GM12891 (cell line): ENCODE results near the gene KISS1.

Source experiments
- DNase-seq: peaks from one replicate; pipeline ENCODE4 v3.0.0; 2011; ENCODE audit warnings: low spot score; ENCODE audit not compliant: insufficient read length
- FAIRE-seq: peaks from 2 replicates; lab custom pipeline; 2011; peaks lifted over from hg19 to GRCh38; lab: Jason Lieb, UNC
- PAX5 ChIP-seq: IDR thresholded peaks from 2 replicates; pipeline ENCODE4 v1.6.1; 2011; ENCODE audit warnings: low read length, moderate library complexity, mild to moderate bottlenecking; ENCODE audit not compliant: insufficient read depth, severe bottlenecking
- POLR2A ChIP-seq: IDR thresholded peaks from 2 replicates; pipeline ENCODE4 v1.6.1; 2011; ENCODE audit warnings: low read depth, low read length, control low read depth
- POLR2AphosphoS5 ChIP-seq: IDR thresholded peaks from 2 replicates; pipeline ENCODE4 v1.6.1; 2011; ENCODE audit warnings: low read depth, low read length, control low read depth
- POU2F2 ChIP-seq: IDR thresholded peaks from 2 replicates; pipeline ENCODE4 v1.6.1; 2011; ENCODE audit warnings: low read depth, mild to moderate bottlenecking, control low read depth, low read length, moderate library complexity
- SPI1 ChIP-seq: IDR thresholded peaks from 2 replicates; pipeline ENCODE4 v1.6.1; 2011; ENCODE audit warnings: low read depth, low read length, control low read depth
- TAF1 ChIP-seq: IDR thresholded peaks from 2 replicates; pipeline ENCODE4 v1.6.1; 2011; ENCODE audit warnings: low read depth, low read length, control low read depth

Gene KISS1

DNA sequence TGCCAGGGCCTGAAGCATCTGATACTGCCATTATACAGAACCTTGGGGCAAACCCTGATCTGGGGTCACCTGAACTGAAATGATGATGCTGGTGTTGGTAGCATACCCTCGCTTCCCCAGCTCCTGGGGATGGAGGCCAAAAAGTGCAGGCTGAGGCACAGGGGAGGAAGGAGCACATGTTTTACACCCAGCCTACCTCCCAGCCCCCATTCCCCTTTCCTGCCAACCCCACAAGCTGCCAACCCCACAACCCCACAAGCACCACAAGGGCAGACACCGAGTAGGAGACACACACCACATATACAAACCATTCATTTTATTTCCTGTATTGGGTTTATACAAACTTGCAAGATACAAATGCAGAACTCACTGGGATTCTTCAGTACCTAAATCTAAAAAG is 22.3 kb upstream of the KISS1 start:
- TF ChIP-seq POU2F2: no peak
- TF ChIP-seq POLR2A: no peak
- TF ChIP-seq POLR2AphosphoS5: no peak
- TF ChIP-seq SPI1: no peak
- TF ChIP-seq TAF1: no peak
- TF ChIP-seq PAX5: no peak
- DNase-seq (no peak), FAIRE-seq (no peak)

DNA sequence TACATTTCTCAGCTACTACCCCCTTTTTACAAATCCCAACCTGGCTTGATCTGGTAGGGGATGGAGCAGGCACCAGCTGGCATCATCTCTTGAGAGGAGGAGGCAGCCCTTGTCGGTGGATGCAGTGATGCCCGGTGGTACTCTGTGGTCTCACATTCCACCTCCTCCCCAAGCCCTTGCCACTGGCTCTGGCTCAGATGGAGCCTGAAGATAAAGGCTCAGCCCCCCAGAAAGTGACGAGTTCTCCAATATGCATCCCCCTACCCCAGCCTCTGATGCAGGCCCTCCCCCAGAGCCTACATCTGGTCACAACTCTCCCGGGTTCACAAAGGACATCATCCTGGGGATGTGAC is 21.3 kb upstream of the KISS1 start:
- FAIRE-seq (no peak), DNase-seq (no peak)
- TF ChIP-seq POLR2AphosphoS5 (no peak), TAF1 (no peak), POLR2A (no peak), SPI1 (no peak), POU2F2 (no peak), PAX5 (no peak)

DNA sequence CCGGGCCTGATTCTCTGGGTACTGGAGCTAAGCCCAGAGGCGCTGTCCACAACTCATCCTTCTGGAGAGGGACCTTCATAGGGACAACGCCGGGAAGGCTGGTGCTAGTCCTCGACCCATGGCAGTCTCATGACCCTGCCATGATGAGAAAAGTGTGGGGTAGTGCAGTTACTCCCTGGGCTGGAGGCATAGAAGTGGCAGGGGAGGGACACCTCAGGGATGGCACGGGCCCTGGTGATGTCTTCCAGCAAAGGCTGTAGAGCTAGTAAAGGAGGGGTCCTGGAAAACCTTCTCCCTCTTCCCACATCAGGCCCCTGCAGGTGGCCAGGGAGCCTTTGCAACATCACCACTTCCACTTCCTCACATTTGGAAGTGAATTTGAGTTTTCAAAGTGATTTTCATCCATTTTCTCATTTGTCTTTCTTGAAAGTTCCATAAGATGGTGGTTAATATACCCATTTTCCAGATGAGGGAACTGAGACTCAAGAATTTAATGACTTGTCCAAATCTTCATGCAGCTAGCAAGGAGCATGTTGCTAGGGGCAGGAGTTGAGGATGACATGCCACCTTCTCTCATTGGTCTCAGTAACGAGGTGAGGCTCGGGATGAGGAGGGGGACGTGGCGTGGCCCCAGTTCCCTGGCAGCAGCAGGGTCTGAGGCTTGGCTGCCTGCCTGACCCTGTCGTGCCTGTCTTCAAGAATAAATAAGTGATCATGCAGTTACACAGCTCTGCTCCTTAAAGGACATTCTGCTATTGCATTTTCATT is 20.8 kb upstream of the KISS1 start:
- DNase-seq (no peak), FAIRE-seq (no peak)
- TF ChIP-seq TAF1: no peak
- TF ChIP-seq POU2F2: no peak
- no peak for TF ChIP-seq SPI1
- TF ChIP-seq POLR2AphosphoS5: no peak
- no peak for TF ChIP-seq PAX5
- no peak for TF ChIP-seq POLR2A

DNA sequence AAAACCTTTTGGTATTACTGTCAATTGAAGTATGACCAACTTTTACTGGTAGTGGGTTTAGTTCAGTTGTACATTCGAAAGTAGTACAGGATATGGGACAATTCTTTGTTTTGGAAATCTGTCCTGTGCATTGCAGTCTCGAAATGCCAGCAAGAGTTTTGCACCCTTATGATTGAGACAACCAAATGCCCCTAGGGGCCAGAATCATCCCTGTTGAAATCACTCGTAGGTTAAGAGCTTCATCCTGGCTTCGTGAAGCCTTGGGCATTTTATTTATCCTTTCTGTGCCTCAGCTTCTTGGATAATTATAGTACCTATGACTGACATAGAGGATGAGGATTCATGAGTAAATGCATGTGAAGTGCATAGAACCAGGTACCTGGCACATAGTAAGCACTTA is 19.9 kb upstream of the KISS1 start:
- FAIRE-seq (no peak), DNase-seq (no peak)
- TF ChIP-seq PAX5: no peak
- no peak for TF ChIP-seq POLR2AphosphoS5
- TF ChIP-seq POLR2A: no peak
- TF ChIP-seq TAF1: no peak
- no peak for TF ChIP-seq POU2F2
- no peak for TF ChIP-seq SPI1

DNA sequence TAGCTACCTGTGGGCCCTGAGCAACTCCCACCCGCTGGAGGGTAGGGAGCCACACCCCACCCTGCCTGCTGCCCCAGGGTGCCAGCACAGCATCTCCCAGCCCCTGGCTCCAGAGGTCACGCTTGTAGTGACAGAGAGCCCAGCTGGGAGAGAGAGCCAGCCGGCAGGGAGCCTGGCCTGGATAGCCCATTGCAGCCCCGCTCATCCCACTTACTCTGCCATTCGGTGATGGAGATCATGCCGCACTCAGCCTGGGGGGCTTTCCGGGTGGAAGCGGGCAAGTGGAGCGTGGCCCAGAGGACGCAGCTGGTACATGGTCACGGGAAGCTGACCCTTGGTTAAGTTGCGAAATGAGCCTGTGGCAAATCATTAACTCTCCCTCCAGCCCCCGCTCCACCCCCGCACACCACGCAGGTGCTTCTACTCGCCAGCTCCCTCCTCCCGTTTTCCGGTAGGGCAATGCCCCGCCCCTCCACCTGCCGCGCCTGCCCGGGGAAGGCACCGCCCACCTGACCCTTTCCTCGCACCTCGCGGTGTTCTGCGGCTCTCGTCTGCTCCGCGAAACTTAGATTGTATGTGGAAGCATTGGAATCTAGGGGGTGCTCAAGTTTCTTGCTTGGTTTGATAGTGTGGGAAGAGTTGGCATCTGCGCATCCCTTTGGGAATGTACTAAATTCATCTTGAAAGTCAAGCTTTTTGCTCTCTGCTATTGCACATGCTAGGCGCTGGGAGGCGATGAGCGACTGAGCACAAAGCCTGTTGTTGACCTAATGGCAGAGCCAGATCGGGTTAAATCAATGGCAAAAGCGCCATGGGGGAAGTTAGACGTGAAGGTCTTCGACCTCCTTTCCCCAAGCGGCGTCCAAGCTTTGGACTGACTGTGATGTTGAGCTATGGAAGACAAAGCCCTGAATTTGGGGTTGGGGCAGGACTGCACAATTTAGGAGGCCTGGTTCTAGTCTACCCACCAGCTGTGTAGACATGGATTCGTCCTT is 17.7 kb upstream of the KISS1 start, which contains the start of gene GOLT1A:
TSS of gene GOLT1A (minus strand) at position 321 of the 995 bp plus-strand sequence. CDS start at position 239, 82 bp downstream.
- FAIRE-seq: peak; percentile 9
- peak; percentile 42 for DNase-seq
- no peak for TF ChIP-seq POLR2AphosphoS5
- peak; percentile 62 for TF ChIP-seq PAX5

DNA sequence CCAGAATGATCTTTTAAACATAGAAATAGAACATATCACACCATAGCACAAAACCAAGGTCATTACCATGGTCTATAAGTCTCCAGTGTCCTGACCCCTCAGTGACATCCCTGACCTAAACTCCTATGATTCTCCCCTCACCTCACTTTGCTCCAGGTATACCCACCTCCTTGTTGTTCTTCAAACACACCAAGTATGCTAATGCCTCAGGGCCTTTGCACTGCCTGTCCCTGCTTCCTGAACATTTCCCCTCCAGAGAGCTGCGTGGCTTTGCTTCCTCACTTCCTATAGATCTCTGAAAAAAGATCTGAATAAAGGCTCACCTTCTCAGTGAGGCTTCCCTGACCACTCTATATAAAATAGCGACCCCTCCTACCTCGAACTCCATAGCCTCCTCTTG is 16.4 kb upstream of the KISS1 start:
- no peak for FAIRE-seq

DNA sequence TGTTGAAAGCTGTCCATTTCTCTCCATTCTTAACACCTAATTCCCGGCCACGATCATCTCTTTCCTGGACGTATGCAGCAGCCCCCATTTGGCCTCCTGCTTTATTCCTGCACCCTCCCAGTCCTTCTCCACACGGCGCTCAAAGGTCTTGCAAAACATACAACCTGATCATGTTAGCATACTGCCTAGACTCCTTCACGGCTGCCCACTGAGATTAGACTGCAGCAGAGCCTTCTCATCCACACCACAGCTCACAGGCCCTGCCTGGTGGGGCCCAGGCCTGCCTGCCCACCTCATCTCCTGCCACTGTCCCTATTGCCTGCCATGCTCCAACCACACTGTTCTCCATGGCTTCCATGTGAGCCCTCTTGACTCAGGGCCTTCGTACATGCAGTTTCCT is 14.8 kb upstream of the KISS1 start:
- DNase-seq: no peak
- FAIRE-seq: no peak
- TF ChIP-seq POU2F2 (no peak), POLR2A (no peak), SPI1 (no peak), TAF1 (no peak), PAX5 (no peak), POLR2AphosphoS5 (no peak)

More for the DNA sequence above, 16.4 kb upstream of the KISS1 start:
- DNase-seq: no peak
- TF ChIP-seq SPI1 (no peak), POU2F2 (no peak), POLR2AphosphoS5 (no peak), POLR2A (no peak), PAX5 (no peak), TAF1 (no peak)

DNA sequence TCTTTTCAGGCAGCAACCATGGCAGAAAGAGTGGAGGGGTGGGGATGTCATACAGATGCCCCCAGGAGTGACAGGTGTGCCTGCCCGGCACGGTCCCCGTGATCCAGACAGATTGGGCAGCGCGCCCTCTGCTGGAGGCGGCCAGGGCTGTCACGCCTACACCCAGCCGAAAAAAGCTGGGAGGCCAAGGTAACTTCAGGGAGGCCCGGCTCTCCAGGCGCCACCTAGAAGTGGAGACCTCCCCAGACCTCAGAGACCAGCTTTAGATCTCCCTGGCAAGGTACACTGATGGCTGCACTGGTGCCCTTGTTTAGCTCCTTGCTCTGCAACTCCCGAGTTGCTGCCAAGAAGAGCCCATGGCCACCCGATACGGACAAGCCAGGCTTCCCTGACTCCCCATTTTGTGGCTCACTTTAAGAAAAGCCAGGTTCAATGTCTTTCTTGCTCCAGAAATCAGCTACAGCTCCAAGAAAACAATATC is 10.9 kb upstream of the KISS1 start:
- DNase-seq: peak; percentile 65
- no peak for FAIRE-seq

DNA sequence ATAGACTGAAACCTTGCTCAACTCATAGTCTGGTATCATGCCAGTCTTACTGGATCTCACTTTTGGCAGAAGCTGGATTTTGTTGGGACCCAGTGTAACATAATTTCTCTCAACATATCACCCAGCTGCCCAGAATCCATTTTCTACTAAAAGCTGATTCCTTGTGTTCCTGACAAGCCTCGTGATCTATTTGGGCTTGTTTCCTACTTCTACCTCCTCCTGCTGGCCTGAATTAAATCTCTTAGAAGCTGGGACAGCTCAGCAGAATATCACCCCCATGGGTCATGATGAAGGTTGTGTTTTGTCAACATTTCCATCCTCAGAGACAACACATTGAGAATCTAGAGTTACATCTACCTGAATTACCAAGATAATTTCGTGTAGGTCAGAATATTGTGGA is 9.8 kb upstream of the KISS1 start:
- DNase-seq (no peak), FAIRE-seq (no peak)
- TF ChIP-seq PAX5 (no peak), TAF1 (no peak), POLR2A (no peak), SPI1 (no peak), POLR2AphosphoS5 (no peak), POU2F2 (no peak)

More for the DNA sequence above, 10.9 kb upstream of the KISS1 start:
- TF ChIP-seq PAX5: no peak
